LNCAP (cell line): ENCODE measurements around the gene PKP3.

Source experiments
- CTCF ChIP-seq: fragments of 450-650 bp; IDR thresholded peaks from 2 replicates; pipeline ENCODE4 v1.5.1; 2017; ENCODE audit warnings: mild to moderate bottlenecking

The PKP3 gene

GRCh38 chr11:353179-353873 is 40.7 kb upstream of the PKP3 start:
- TF ChIP-seq CTCF, result no peak

GRCh38 chr11:355581-356458 is 38.2 kb upstream of the PKP3 start:
- TF ChIP-seq CTCF, result no peak

GRCh38 chr11:356610-357009 is 37.4 kb upstream of the PKP3 start:
- no peak for TF ChIP-seq CTCF

GRCh38 chr11:357582-357981 is 36.4 kb upstream of the PKP3 start:
- no peak for TF ChIP-seq CTCF

- no peak for TF ChIP-seq CTCF
Observed at GRCh38 chr11:358129-358800, 35.7 kb upstream of the PKP3 start.

GRCh38 chr11:359181-359714 is 34.8 kb upstream of the PKP3 start:
- TF ChIP-seq CTCF, result no peak
